B cell (primary cell): ENCODE results near the gene CLCN7. TPM values are rescaled to one million over a fixed set of nuclear protein-coding genes. Genes with fewer than 3 reads are reported as not detected.

Source experiments
- ATAC-seq: fragments of 200-7000 bp; cut with Tn5 transposase; one replicate; pipeline ENCODE4 v1.10.0; 2021; ENCODE audit warnings: low read depth, mild to moderate bottlenecking, moderate number of reproducible peaks, moderate library complexity
- CTCF ChIA-PET: fragments of 350-600 bp; sonication (Branson Sonifier 250); formaldehyde crosslinking; loops from one replicate; lab custom pipeline; 2021; ENCODE audit warnings: antibody characterized with exemption, inconsistent platforms; lab: Charles Lee
- POLR2A ChIA-PET: fragments of 350-600 bp; sonication (Branson Sonifier 250); formaldehyde crosslinking; loops from one replicate; lab custom pipeline; 2021; ENCODE audit warnings: antibody characterized with exemption; lab: Charles Lee
- DNase-seq: peaks from one replicate; pipeline ENCODE4 v3.0.0; 2013
- H2AFZ ChIP-seq: 2 replicates; pipeline ENCODE4 v1.6.1; 2012; ENCODE audit warnings: mild to moderate bottlenecking, low read depth, low read length; ENCODE audit not compliant: insufficient read depth, poor library complexity, severe bottlenecking
- H3K27ac ChIP-seq, 2 donors: 1 replicate in 1 of 2; 2 replicates in 1 of 2; pipeline ENCODE4 v1.5.1; 2012 to 2013; ENCODE audit warnings: low read length in 2 of 2, mild to moderate bottlenecking in 2 of 2, moderate library complexity in 1 of 2
- H3K27me3 ChIP-seq, 4 experiments: fragments of 200-600 bp in 1 of 4; sonication (generic) in 1 of 4; replicated peaks in 1 of 4; 1 replicate in 2 of 4; 2 replicates in 2 of 4; pipeline versions ENCODE4 v1.6.1 to v1.7.0; 2013 to 2016; ENCODE audit warnings: low read length in 3 of 4, mild to moderate bottlenecking in 2 of 4, mixed read lengths in 1 of 4, moderate library complexity in 1 of 4; ENCODE audit not compliant: insufficient read depth in 4 of 4, control insufficient read depth in 3 of 4; ENCODE audit errors: control extremely low read depth in 1 of 4
- H3K36me3 ChIP-seq, 2 experiments: replicated peaks in 1 of 2; 1 replicate in 1 of 2; 2 replicates in 1 of 2; pipeline versions ENCODE4 v1.6.1 to v1.7.1; 2013; ENCODE audit warnings: low read length in 1 of 2; ENCODE audit not compliant: insufficient read depth in 2 of 2, control insufficient read depth in 1 of 2; ENCODE audit errors: control extremely low read depth in 1 of 2, extremely low read depth in 1 of 2
- H3K4me1 ChIP-seq, 2 donors: fragments of 200-600 bp in 1 of 2; sonication (generic) in 1 of 2; 1 replicate in 1 of 2; 2 replicates in 1 of 2; pipeline versions ENCODE4 v1.5.1 to v1.6.1; 2013 to 2017; ENCODE audit warnings: low read length in 2 of 2; ENCODE audit not compliant: control insufficient read depth in 2 of 2, insufficient read depth in 2 of 2
- H3K4me2 ChIP-seq: replicated peaks from 2 replicates; pipeline ENCODE3; 2012; ENCODE audit warnings: mild to moderate bottlenecking, low read depth, low read length; ENCODE audit not compliant: poor library complexity, severe bottlenecking
- H3K4me3 ChIP-seq, 5 experiments: fragments of 200-600 bp in 1 of 5; sonication (generic) in 1 of 5; 1 replicate in 3 of 5; 2 replicates in 2 of 5; pipeline versions ENCODE4 v1.5.1 to v1.7.0; 2011 to 2016; ENCODE audit warnings: low read length in 4 of 5, mild to moderate bottlenecking in 4 of 5, low read depth in 2 of 5, control low read depth in 1 of 5, moderate library complexity in 1 of 5; ENCODE audit not compliant: insufficient read depth in 1 of 5; ENCODE audit errors: control extremely low read depth in 1 of 5, extremely low read depth in 1 of 5
- H3K79me2 ChIP-seq: fragments of 200-600 bp; sonication (generic); one replicate; pipeline ENCODE4 v1.6.0; 2016; ENCODE audit warnings: low read length; ENCODE audit not compliant: control insufficient read depth, insufficient read depth
- H3K9ac ChIP-seq: fragments of 200-600 bp; sonication (generic); 2 replicates; pipeline ENCODE4 v1.6.1; 2017; ENCODE audit warnings: mild to moderate bottlenecking, low read length, moderate library complexity
- H3K9me3 ChIP-seq, 3 donors: one replicate each; pipeline versions ENCODE4 v1.6.1 to v1.7.1; 2013; ENCODE audit warnings: low read length in 2 of 3; ENCODE audit not compliant: control insufficient read depth in 2 of 3, insufficient read depth in 1 of 3; ENCODE audit errors: control extremely low read depth in 1 of 3
- H4K20me1 ChIP-seq: 2 replicates; pipeline ENCODE4 v1.6.0; 2012; ENCODE audit warnings: mild to moderate bottlenecking, low read length; ENCODE audit not compliant: insufficient read depth, control insufficient read depth, poor library complexity, severe bottlenecking
- H3K27ac Mint-ChIP-seq: one replicate; pipeline ENCODE4 v1.8.0; 2021; ENCODE audit warnings: mixed read lengths
- H3K27me3 Mint-ChIP-seq: one replicate; pipeline ENCODE4 v1.8.0; 2021; ENCODE audit warnings: mixed read lengths
- H3K4me1 Mint-ChIP-seq: one replicate; pipeline ENCODE4 v1.8.0; 2021; ENCODE audit warnings: mixed read lengths
- H3K4me3 Mint-ChIP-seq: one replicate; pipeline ENCODE4 v1.8.0; 2021; ENCODE audit warnings: mixed read lengths
- H3K9me3 Mint-ChIP-seq: one replicate; pipeline ENCODE4 v1.8.0; 2022; ENCODE audit warnings: mixed read lengths; ENCODE audit not compliant: insufficient read depth
- EZH2 ChIP-seq: IDR thresholded peaks from 2 replicates; pipeline ENCODE4 v1.6.1; 2012; ENCODE audit warnings: borderline replicate concordance, low read depth, mild to moderate bottlenecking, moderate library complexity, low read length; ENCODE audit not compliant: insufficient read depth, poor library complexity, severe bottlenecking
- WGBS: methylation state at CpG from one replicate; pipeline ENCODE4 v1.1.5; 2013; ENCODE audit warnings: missing lambda C conversion rate; ENCODE audit not compliant: insufficient coverage; 5-methylcytosine and 5-hydroxymethylcytosine counted together
- intact Hi-C: fragments of 100-400 bp; cut with micrococcal nuclease; formaldehyde crosslinking; loops from one replicate; pipeline ENCODE4 v1.10.0; 2022
- polyA plus RNA-seq: library from polyadenylated mRNA; depleted of rRNA; stranded (reverse); fragments of >200 nt; gene quantifications from 2 replicates; pipeline ENCODE4 v1.2.3, GENCODE V29; 2012
- total RNA-seq, 2 donors: library from RNA; stranded (reverse); fragments of 120-200 nt in 1 of 2; gene quantifications; 1 replicate in 1 of 2; 2 replicates in 1 of 2; pipeline versions ENCODE4 v1.2.3 to v1.2.4, GENCODE V29; 2013 to 2022
- TF ChIP-seq, protein P1 (sequence below): fragments of 200-600 bp; IDR thresholded peaks from one replicate; pipeline ENCODE4 v1.8.0; 2022; ENCODE audit warnings: antibody characterized with exemption, mild to moderate bottlenecking

CLCN7 gene
- total and polyA plus RNA-seq, 2 donors (not counting 1 experiment from before 2014, with no cell fraction given) = 215 to 274 TPM

- Mint-ChIP-seq H3K27me3 (no peaks in the 10 kb centered on the region), H3K27ac (no peak overlapping the region), H3K4me3 (no peak overlapping the region), H3K4me1 (peaks cover 24% of the 10 kb centered on the region), H3K9me3 (no peaks in the 10 kb centered on the region)
- no peak overlapping the region for H3K4me2 ChIP-seq
- 97% methylated on average over 37 of the region's 41 CpGs for WGBS
- ChIA-PET POLR2A (no interaction called here), CTCF (no interaction called here)
- no peaks in the 10 kb centered on the region for H3K9me3 ChIP-seq
- no peaks in the 10 kb centered on the region for H3K27me3 ChIP-seq
- H3K4me3 ChIP-seq = no peak overlapping the region
- DNase-seq (no peak), ATAC-seq (no peak)
- H3K36me3 ChIP-seq = peaks cover 0 to 76% of the 10 kb centered on the region in 2 experiments
- H3K4me1 ChIP-seq = peaks cover 31 to 34% of the 10 kb centered on the region in 2 donors
- TF ChIP-seq EZH2 = no peak
- TF ChIP-seq, protein P1, sequence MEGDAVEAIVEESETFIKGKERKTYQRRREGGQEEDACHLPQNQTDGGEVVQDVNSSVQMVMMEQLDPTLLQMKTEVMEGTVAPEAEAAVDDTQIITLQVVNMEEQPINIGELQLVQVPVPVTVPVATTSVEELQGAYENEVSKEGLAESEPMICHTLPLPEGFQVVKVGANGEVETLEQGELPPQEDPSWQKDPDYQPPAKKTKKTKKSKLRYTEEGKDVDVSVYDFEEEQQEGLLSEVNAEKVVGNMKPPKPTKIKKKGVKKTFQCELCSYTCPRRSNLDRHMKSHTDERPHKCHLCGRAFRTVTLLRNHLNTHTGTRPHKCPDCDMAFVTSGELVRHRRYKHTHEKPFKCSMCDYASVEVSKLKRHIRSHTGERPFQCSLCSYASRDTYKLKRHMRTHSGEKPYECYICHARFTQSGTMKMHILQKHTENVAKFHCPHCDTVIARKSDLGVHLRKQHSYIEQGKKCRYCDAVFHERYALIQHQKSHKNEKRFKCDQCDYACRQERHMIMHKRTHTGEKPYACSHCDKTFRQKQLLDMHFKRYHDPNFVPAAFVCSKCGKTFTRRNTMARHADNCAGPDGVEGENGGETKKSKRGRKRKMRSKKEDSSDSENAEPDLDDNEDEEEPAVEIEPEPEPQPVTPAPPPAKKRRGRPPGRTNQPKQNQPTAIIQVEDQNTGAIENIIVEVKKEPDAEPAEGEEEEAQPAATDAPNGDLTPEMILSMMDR = no peak
- H4K20me1 ChIP-seq = no peaks in the 10 kb centered on the region
- peaks cover 58% of the 10 kb centered on the region for H3K79me2 ChIP-seq
- intact Hi-C loops = no loop called here
- no peak overlapping the region for H3K27ac ChIP-seq
- no peak overlapping the region for H3K9ac ChIP-seq
- no peak overlapping the region for H2AFZ ChIP-seq
These were observed 19.3 kb downstream of the CLCN7 start for GRCh38 chr16:1455190-1456171.

- no peaks in the 10 kb centered on the region for H3K9me3 Mint-ChIP-seq
- Histone ChIP-seq H3K4me3 (no peak overlapping the region), H3K4me1 (peaks cover 23 to 27% of the 10 kb centered on the region in 2 donors), H3K27me3 (no peaks in the 10 kb centered on the region), H3K4me2 (no peak overlapping the region), H4K20me1 (peaks cover under 1% of the 10 kb centered on the region), H3K36me3 (peaks cover 0 to 77% of the 10 kb centered on the region in 2 experiments), H3K9me3 (no peaks in the 10 kb centered on the region), H3K9ac (no peak overlapping the region), H3K27ac (no peak overlapping the region), H2AFZ (no peak overlapping the region), H3K79me2 (peaks cover 57% of the 10 kb centered on the region)
- TF ChIP-seq, protein P1 = no peak
- no peak for TF ChIP-seq EZH2
- DNase-seq (no peak), ATAC-seq (no peak)
- H3K4me1 Mint-ChIP-seq = peaks cover 17% of the 10 kb centered on the region
- CTCF ChIA-PET = no interaction called here
- WGBS = 92% methylated on average over 17 of the region's 17 CpGs
- POLR2A ChIA-PET = no interaction called here
- H3K27me3 Mint-ChIP-seq = no peaks in the 10 kb centered on the region
- intact Hi-C loops = no loop called here
- no peak overlapping the region for H3K27ac Mint-ChIP-seq
- no peak overlapping the region for H3K4me3 Mint-ChIP-seq
These were observed 20.3 kb downstream of the CLCN7 start for GRCh38 chr16:1454561-1454960.
